ENCODE results near the gene SLC7A1. TPM values are rescaled to one million over a fixed set of nuclear protein-coding genes. Genes with fewer than 3 reads are reported as not detected.

Gene SLC7A1
- total and polyA plus RNA-seq, 7 donors, result 0.79 to 14.7 (median 3.2) TPM

- H3K4me1 ChIP-seq, result no peaks in the 10 kb centered on the region
- ATAC-seq (no peak), DNase-seq (no peak)
- TF ChIP-seq, protein P1, sequence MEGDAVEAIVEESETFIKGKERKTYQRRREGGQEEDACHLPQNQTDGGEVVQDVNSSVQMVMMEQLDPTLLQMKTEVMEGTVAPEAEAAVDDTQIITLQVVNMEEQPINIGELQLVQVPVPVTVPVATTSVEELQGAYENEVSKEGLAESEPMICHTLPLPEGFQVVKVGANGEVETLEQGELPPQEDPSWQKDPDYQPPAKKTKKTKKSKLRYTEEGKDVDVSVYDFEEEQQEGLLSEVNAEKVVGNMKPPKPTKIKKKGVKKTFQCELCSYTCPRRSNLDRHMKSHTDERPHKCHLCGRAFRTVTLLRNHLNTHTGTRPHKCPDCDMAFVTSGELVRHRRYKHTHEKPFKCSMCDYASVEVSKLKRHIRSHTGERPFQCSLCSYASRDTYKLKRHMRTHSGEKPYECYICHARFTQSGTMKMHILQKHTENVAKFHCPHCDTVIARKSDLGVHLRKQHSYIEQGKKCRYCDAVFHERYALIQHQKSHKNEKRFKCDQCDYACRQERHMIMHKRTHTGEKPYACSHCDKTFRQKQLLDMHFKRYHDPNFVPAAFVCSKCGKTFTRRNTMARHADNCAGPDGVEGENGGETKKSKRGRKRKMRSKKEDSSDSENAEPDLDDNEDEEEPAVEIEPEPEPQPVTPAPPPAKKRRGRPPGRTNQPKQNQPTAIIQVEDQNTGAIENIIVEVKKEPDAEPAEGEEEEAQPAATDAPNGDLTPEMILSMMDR (IDR thresholded peaks at IDR 0.05), result no peak
- no peaks in the 10 kb centered on the region for H3K27me3 ChIP-seq (ENCODE audit: insufficient read depth in 3 of 3, low read length in 2 of 3)
- no peak overlapping the region for H3K4me3 ChIP-seq
- intact Hi-C loops (cut with DNase I), result no loop called here
- H3K9me3 ChIP-seq, result no peaks in the 10 kb centered on the region
- WGBS, 3 donors, result 68 to 78% (median 72%) methylated on average over 8 of the region's 8 CpGs
- H3K27ac ChIP-seq, result no peak overlapping the region
- H3K36me3 ChIP-seq (ENCODE audit: insufficient read depth in 1 of 2, low read depth in 1 of 2), result no peaks in the 10 kb centered on the region
These were observed 26.0 kb downstream of the SLC7A1 start for GRCh38 chr13:29569253-29570050.

DNA sequence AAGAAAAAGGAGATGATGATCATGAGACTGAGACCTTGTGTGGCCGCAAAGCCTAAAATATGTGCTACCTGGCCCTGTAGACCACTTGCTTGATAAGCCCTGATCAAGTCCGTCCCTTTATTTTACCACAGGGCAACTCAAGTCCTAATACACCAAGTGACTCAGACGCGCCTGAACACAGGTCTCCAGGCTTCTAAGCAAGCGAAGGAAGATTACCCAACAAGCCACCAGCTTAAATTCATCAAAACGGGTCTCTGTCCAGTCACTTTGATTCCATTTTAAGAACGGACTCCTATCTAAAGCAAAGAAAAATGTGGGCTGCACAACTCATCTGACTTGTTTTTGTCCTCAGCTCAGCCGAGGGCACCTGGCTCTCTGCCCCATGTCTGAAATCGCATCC lies 26.8 kb downstream of the SLC7A1 start:
- 85 to 88% (median 87%) methylated on average over 9 of the region's 9 CpGs for WGBS, 3 donors
- DNase-seq, result no peak
- TF ChIP-seq, protein P1 (IDR thresholded peaks at IDR 0.05), result no peak

DNA sequence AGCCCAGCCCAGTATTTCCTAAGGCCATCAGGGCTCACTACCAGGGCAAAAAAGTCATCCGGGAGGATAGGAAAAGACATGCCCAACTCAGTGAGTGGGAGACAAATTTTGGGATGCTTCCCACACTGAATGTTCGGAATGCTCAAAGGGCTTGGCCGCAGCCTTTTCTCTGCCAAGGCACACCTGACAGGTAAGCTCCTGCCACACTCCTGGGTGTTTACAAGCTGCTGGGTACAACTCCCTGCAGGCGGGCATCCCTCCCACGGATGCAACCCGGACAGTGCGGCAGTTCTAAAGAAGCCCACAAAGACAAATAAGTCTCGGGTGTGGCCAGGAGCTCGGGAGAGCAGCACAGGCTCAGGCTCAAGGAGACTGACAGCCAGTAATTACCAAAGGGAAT lies 28.1 kb downstream of the SLC7A1 start:
- TF ChIP-seq, protein P1 (IDR thresholded peaks at IDR 0.05), result no peak
- Histone ChIP-seq H3K4me1 (no peaks in the 10 kb centered on the region), H3K27ac (no peak overlapping the region), H3K4me3 (no peak overlapping the region), H3K27me3 (ENCODE audit: insufficient read depth in 3 of 3, low read length in 2 of 3) (no peaks in the 10 kb centered on the region), H3K36me3 (ENCODE audit: insufficient read depth in 1 of 2, low read depth in 1 of 2) (no peaks in the 10 kb centered on the region), H3K9me3 (no peaks in the 10 kb centered on the region)
- ATAC-seq (no peak), DNase-seq (no peak)
- 82 to 87% (median 86%) methylated on average over 9 of the region's 9 CpGs for WGBS, 3 donors
- intact Hi-C loops (cut with DNase I), result no loop called here

More for the DNA sequence above, 26.8 kb downstream of the SLC7A1 start:
- Histone ChIP-seq H3K4me3 (no peak overlapping the region), H3K9me3 (no peaks in the 10 kb centered on the region), H3K27ac (no peak overlapping the region), H3K4me1 (no peaks in the 10 kb centered on the region), H3K27me3 (ENCODE audit: insufficient read depth in 3 of 3, low read length in 2 of 3) (no peaks in the 10 kb centered on the region), H3K36me3 (ENCODE audit: insufficient read depth in 1 of 2, low read depth in 1 of 2) (no peaks in the 10 kb centered on the region)
- intact Hi-C loops (cut with DNase I), result no loop called here
- no peak for ATAC-seq

DNA sequence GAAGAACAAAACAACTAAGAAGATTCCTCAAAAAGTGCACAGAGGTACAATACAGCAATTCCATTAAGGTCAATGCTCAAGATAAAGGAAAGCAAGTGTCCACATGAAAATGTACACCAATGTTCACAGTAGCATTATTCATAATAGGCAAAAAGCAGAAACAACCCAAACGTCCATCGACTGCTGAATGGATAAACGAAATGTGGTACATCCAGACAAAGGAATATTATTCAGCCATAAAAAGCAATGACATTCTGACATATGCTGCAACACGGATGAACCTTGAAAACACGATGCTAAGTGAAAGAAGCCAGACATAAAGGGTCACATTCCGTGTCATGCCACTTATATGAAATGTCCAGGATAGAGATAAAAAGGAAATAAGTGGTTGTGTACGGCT lies 29.3 kb downstream of the SLC7A1 start:
- Histone ChIP-seq H3K4me1 (no peaks in the 10 kb centered on the region), H3K27me3 (ENCODE audit: insufficient read depth in 3 of 3, low read length in 2 of 3) (no peaks in the 10 kb centered on the region), H3K27ac (no peak overlapping the region), H3K9me3 (no peaks in the 10 kb centered on the region), H3K36me3 (ENCODE audit: insufficient read depth in 1 of 2, low read depth in 1 of 2) (no peaks in the 10 kb centered on the region), H3K4me3 (no peak overlapping the region)
- ATAC-seq (no peak), DNase-seq (no peak)
- 95 to 97% (median 96%) methylated on average over 7 of the region's 7 CpGs for WGBS, 3 donors
- TF ChIP-seq, protein P1 (IDR thresholded peaks at IDR 0.05), result no peak
- intact Hi-C loops (cut with DNase I), result no loop called here

DNA sequence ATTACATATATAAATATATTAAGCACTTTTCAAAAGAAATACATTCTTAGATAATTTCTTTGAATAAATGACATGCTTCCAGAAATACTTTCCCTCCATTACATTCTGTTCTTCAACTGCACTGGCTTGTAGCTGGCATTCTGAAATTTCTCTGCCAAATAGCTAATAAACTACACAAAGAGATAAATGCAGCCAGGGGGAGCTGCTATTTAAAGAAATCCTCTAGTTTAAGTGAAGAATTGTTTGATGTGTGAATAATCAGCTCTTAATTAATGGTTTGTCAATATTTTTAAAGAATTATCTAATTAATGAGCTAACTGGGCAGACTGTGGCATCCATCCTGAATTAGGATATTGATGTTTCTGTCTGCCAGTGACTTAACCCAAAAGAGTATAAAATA lies 30.7 kb downstream of the SLC7A1 start:
- Histone ChIP-seq H3K9me3 (no peaks in the 10 kb centered on the region), H3K4me3 (no peak overlapping the region), H3K4me1 (no peaks in the 10 kb centered on the region), H3K27ac (no peak overlapping the region), H3K27me3 (ENCODE audit: insufficient read depth in 3 of 3, low read length in 2 of 3) (no peaks in the 10 kb centered on the region), H3K36me3 (ENCODE audit: insufficient read depth in 1 of 2, low read depth in 1 of 2) (no peaks in the 10 kb centered on the region)
- TF ChIP-seq, protein P1 (IDR thresholded peaks at IDR 0.05), result no peak
- ATAC-seq (no peak), DNase-seq (no peak)
- intact Hi-C loops (cut with DNase I), result no loop called here

All from psoas muscle (tissue), 8 donors.